WERI-Rb-1 (cell line): Measurements from ENCODE around the gene CHAD.

Experiments
- DNase-seq: peaks from one replicate; pipeline ENCODE4 v3.0.0-alpha.2; 2020
- H3K27ac ChIP-seq: fragments of 250-450 bp; sonication (Bioruptor Pico); 2 replicates; pipeline ENCODE4 v1.5.1; 2020; ENCODE audit warnings: mild to moderate bottlenecking, moderate library complexity
- H3K27me3 ChIP-seq: fragments of 250-450 bp; sonication (Bioruptor Pico); 2 replicates; pipeline ENCODE4 v1.5.1; 2021; ENCODE audit warnings: mild to moderate bottlenecking, low read depth, moderate library complexity; ENCODE audit not compliant: insufficient read depth, severe bottlenecking
- H3K36me3 ChIP-seq: fragments of 250-450 bp; sonication (Bioruptor Pico); 2 replicates; pipeline ENCODE4 v1.5.1; 2020; ENCODE audit warnings: mild to moderate bottlenecking, moderate library complexity
- H3K4me3 ChIP-seq: 2 replicates; pipeline ENCODE4 v1.5.1; 2011; ENCODE audit warnings: low read depth, mild to moderate bottlenecking, control low read depth, low read length
- H3K9me3 ChIP-seq: fragments of 250-450 bp; sonication (Bioruptor Pico); 2 replicates; pipeline ENCODE4 v1.5.1; 2021; ENCODE audit warnings: mild to moderate bottlenecking, moderate library complexity; ENCODE audit not compliant: severe bottlenecking
- CTCF ChIP-seq: IDR thresholded peaks from 2 replicates; pipeline ENCODE4 v1.5.1; 2011; ENCODE audit warnings: low read depth, mild to moderate bottlenecking, control low read depth, inconsistent platforms, low read length

The CHAD gene

GRCh38 chr17:50514388-50514787 is 45.7 kb upstream of the CHAD start:
- no peak for DNase-seq
- Histone ChIP-seq H3K27ac (no peak overlapping the region), H3K4me3 (no peak overlapping the region), H3K36me3 (no peaks in the 10 kb centered on the region), H3K27me3 (no peaks in the 10 kb centered on the region), H3K9me3 (no peaks in the 10 kb centered on the region)
- TF ChIP-seq CTCF = no peak

- no peaks in the 10 kb centered on the region for H3K27me3 ChIP-seq
- no peak for DNase-seq
- no peaks in the 10 kb centered on the region for H3K36me3 ChIP-seq
- H3K9me3 ChIP-seq = no peaks in the 10 kb centered on the region
- no peak overlapping the region for H3K27ac ChIP-seq
- no peak for TF ChIP-seq CTCF
- H3K4me3 ChIP-seq = no peak overlapping the region
Measured at GRCh38 chr17:50513495-50513894, 44.8 kb upstream of the CHAD start.

- DNase-seq = no peak
Measured at GRCh38 chr17:50511058-50511457, 42.4 kb upstream of the CHAD start.

GRCh38 chr17:50508573-50509460 is 40.1 kb upstream of the CHAD start:
- no peak for DNase-seq
- TF ChIP-seq CTCF = no peak
- Histone ChIP-seq H3K4me3 (no peak overlapping the region), H3K27me3 (no peaks in the 10 kb centered on the region), H3K27ac (no peak overlapping the region), H3K9me3 (no peaks in the 10 kb centered on the region), H3K36me3 (no peaks in the 10 kb centered on the region)

More at GRCh38 chr17:50511058-50511457, 42.4 kb upstream of the CHAD start:
- no peaks in the 10 kb centered on the region for H3K36me3 ChIP-seq
- H3K27me3 ChIP-seq = no peaks in the 10 kb centered on the region
- TF ChIP-seq CTCF = no peak
- no peak overlapping the region for H3K4me3 ChIP-seq
- H3K9me3 ChIP-seq = no peaks in the 10 kb centered on the region
- no peak overlapping the region for H3K27ac ChIP-seq

- no peak for TF ChIP-seq CTCF
- Histone ChIP-seq H3K27me3 (no peaks in the 10 kb centered on the region), H3K4me3 (no peak within 1 kb of the TSS), H3K36me3 (no peaks in the 10 kb centered on the region), H3K27ac (no peak within 1 kb of the TSS), H3K9me3 (no peaks in the 10 kb centered on the region)
- DNase-seq = no peak
Measured at GRCh38 chr17:50507871-50508572, 39.3 kb upstream of the CHAD start, which contains the start of gene MYCBPAP. Gene MYCBPAP (plus strand): TSS chr17:50508439. CDS start chr17:50508675, 236 bp downstream.
